ENCODE results near the gene KIAA1328.

Gene KIAA1328

DNA sequence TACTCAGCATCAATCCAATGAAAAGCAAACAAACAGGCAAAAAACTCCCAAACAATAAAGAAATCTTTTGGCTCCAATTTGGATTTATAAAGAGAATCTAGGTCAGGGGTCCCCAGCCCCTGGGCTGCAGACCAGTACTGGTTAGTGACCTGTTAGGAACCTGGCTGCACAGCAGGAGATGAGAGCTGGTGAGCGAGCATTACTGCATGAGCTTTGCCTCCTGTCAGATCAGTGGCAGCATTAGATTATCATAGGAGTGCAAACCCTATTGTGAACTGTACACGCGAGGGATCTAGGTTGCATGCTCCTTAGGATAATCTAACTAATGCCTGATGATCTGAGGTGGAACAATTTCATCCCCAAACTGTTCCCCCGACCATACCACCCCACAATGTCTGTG, 102.2 kb downstream of the KIAA1328 start:
- no peak overlapping the region for H3K4me3 ChIP-seq (ENCODE audit: low read length)
- no peaks in the 10 kb centered on the region for H3K27me3 ChIP-seq (ENCODE audit: control insufficient read depth, insufficient read depth, low read length)
- H3K36me3 ChIP-seq (ENCODE audit: control insufficient read depth, insufficient read depth, low read length): no peaks in the 10 kb centered on the region
- H3K9ac ChIP-seq (ENCODE audit: low read length): no peak overlapping the region
- H3K4me1 ChIP-seq (ENCODE audit: control insufficient read depth, insufficient read depth, low read length): no peaks in the 10 kb centered on the region
- H3K27ac ChIP-seq (ENCODE audit: low read depth, low read length): no peak overlapping the region

DNA sequence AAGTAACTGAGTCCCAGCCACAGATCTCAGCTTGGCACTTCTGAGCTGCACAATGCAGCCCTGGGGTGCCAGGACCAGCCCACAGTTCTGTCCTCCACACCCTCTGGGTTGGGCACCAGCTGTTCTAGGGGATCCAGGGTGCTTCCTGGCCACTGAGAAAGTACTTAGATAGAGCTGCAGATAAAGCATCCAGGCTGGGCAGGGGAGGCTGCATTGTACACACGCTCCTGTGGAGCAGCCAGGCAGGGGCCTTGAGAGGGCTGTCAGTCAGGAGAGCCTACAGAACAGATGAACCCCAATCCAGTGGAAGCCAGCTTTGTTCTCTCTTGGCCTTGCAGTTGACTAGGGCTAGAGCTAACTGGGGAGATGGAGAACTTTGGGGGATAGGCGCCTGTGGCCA, 104.6 kb downstream of the KIAA1328 start:
- Histone ChIP-seq H3K27me3 (ENCODE audit: control insufficient read depth, insufficient read depth, low read length) (no peaks in the 10 kb centered on the region), H3K9ac (ENCODE audit: low read length) (no peak overlapping the region), H3K4me3 (ENCODE audit: low read length) (no peak overlapping the region), H3K36me3 (ENCODE audit: control insufficient read depth, insufficient read depth, low read length) (no peaks in the 10 kb centered on the region), H3K27ac (ENCODE audit: low read depth, low read length) (no peak overlapping the region), H3K4me1 (ENCODE audit: control insufficient read depth, insufficient read depth, low read length) (no peaks in the 10 kb centered on the region)

GRCh38 chr18:36934884-36935283, 106.0 kb downstream of the KIAA1328 start:
- H3K36me3 ChIP-seq (ENCODE audit: control insufficient read depth, insufficient read depth, low read length): no peaks in the 10 kb centered on the region
- no peaks in the 10 kb centered on the region for H3K4me1 ChIP-seq (ENCODE audit: control insufficient read depth, insufficient read depth, low read length)
- H3K27me3 ChIP-seq (ENCODE audit: control insufficient read depth, insufficient read depth, low read length): no peaks in the 10 kb centered on the region
- no peak overlapping the region for H3K27ac ChIP-seq (ENCODE audit: low read depth, low read length)
- H3K4me3 ChIP-seq (ENCODE audit: low read length): no peak overlapping the region
- no peak overlapping the region for H3K9ac ChIP-seq (ENCODE audit: low read length)

DNA sequence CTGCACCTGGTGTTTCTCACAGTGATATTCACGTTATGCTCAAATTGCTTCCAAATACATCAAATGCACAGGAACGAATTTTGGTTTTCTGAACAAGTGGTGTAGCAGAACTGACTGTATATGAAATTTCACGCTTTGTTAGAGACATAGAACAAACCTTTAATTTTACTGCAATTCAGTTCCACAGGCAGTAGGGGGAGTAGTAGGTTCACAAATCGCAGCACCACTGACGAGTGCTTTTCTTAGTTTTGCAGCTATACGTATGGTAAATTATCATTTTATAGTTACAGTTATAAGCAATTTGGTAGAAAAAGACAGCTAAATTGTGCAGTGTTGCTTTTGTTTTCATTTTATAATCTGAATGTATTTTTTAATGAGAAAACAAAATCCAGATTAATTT, 113.3 kb downstream of the KIAA1328 start:
- no peaks in the 10 kb centered on the region for H3K36me3 ChIP-seq (ENCODE audit: control insufficient read depth, insufficient read depth, low read length)
- no peak overlapping the region for H3K27ac ChIP-seq (ENCODE audit: low read depth, low read length)
- no peak overlapping the region for H3K4me3 ChIP-seq (ENCODE audit: low read length)
- no peak overlapping the region for H3K9ac ChIP-seq (ENCODE audit: low read length)
- H3K4me1 ChIP-seq (ENCODE audit: control insufficient read depth, insufficient read depth, low read length): no peaks in the 10 kb centered on the region
- no peaks in the 10 kb centered on the region for H3K27me3 ChIP-seq (ENCODE audit: control insufficient read depth, insufficient read depth, low read length)

- Histone ChIP-seq H3K36me3 (ENCODE audit: control insufficient read depth, insufficient read depth, low read length) (no peaks in the 10 kb centered on the region), H3K9ac (ENCODE audit: low read length) (no peak overlapping the region), H3K27me3 (ENCODE audit: control insufficient read depth, insufficient read depth, low read length) (no peaks in the 10 kb centered on the region), H3K4me1 (ENCODE audit: control insufficient read depth, insufficient read depth, low read length) (no peaks in the 10 kb centered on the region), H3K4me3 (ENCODE audit: low read length) (no peak overlapping the region), H3K27ac (ENCODE audit: low read depth, low read length) (no peak overlapping the region)
These were observed 119.0 kb downstream of the KIAA1328 start for GRCh38 chr18:36947820-36948348.

DNA sequence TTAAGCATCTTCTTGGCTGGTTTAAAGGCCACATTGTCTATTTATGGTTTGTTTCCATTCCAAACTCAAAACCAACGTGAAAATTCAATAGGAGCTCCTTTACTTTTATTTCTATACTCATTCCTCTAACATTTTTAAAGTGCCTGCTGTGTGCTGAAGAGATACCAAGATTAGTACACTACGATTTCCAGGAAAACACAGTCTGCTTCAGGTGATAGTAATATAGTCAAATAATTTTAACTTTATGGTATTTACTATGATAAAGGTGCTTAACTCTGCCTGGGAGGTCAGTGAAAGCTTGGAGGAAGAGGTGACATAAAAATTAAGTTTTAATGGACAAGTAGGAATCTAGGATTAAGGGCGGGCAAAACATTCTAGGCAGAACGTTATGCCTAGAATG, 121.4 kb downstream of the KIAA1328 start:
- H3K27me3 ChIP-seq (ENCODE audit: control insufficient read depth, insufficient read depth, low read length): no peaks in the 10 kb centered on the region
- no peak overlapping the region for H3K27ac ChIP-seq (ENCODE audit: low read depth, low read length)
- H3K36me3 ChIP-seq (ENCODE audit: control insufficient read depth, insufficient read depth, low read length): no peaks in the 10 kb centered on the region
- no peak overlapping the region for H3K9ac ChIP-seq (ENCODE audit: low read length)
- no peak overlapping the region for H3K4me3 ChIP-seq (ENCODE audit: low read length)
- no peaks in the 10 kb centered on the region for H3K4me1 ChIP-seq (ENCODE audit: control insufficient read depth, insufficient read depth, low read length)

GRCh38 chr18:36950960-36951359, 122.0 kb downstream of the KIAA1328 start:
- H3K4me3 ChIP-seq (ENCODE audit: low read length): no peak overlapping the region

DNA sequence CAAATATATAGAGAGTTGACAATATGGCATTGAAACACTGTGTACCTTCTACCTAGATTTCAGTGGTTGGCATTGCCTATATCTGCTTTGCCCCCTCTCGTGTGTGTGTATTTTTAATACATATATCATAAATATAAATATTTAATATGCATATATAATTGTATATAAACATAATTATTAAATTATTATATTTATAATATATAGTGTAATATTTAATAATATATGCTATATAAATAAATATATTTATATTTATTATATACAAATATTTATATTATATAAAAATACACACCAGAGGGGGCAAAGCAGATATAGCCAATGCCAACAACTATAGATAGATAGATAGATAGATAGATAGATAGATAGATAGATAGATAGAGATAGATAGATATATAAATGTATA, 124.1 kb downstream of the KIAA1328 start:
- H3K27ac ChIP-seq (ENCODE audit: low read depth, low read length): no peak overlapping the region
- no peaks in the 10 kb centered on the region for H3K4me1 ChIP-seq (ENCODE audit: control insufficient read depth, insufficient read depth, low read length)
- no peak overlapping the region for H3K9ac ChIP-seq (ENCODE audit: low read length)
- no peaks in the 10 kb centered on the region for H3K36me3 ChIP-seq (ENCODE audit: control insufficient read depth, insufficient read depth, low read length)
- H3K4me3 ChIP-seq (ENCODE audit: low read length): no peak overlapping the region
- H3K27me3 ChIP-seq (ENCODE audit: control insufficient read depth, insufficient read depth, low read length): no peaks in the 10 kb centered on the region

More at GRCh38 chr18:36950960-36951359, 122.0 kb downstream of the KIAA1328 start:
- Histone ChIP-seq H3K36me3 (ENCODE audit: control insufficient read depth, insufficient read depth, low read length) (no peaks in the 10 kb centered on the region), H3K9ac (ENCODE audit: low read length) (no peak overlapping the region), H3K4me1 (ENCODE audit: control insufficient read depth, insufficient read depth, low read length) (no peaks in the 10 kb centered on the region), H3K27me3 (ENCODE audit: control insufficient read depth, insufficient read depth, low read length) (no peaks in the 10 kb centered on the region), H3K27ac (ENCODE audit: low read depth, low read length) (no peak overlapping the region)

DNA sequence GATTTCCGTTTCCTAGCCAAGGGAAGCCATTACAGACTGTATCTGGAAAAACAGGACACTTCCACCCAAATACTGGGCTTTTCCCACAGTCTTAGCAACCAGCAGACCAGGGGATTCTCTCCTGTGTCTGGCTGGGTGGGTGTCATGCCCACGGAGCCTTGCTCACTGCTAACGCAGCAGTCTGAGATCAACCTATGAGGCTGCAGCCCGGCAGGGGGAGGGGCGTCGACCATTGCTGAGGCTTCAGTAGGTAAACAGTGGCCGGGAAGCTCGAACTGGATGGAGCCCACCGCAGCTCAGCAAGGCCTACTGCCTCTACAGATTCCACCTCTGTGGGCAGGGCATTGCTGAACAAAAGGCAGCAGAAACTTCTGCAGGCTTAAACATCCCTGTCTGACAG, 131.1 kb downstream of the KIAA1328 start:
- H3K27ac ChIP-seq (ENCODE audit: low read depth, low read length): no peak overlapping the region
- H3K4me3 ChIP-seq (ENCODE audit: low read length): no peak overlapping the region
- no peaks in the 10 kb centered on the region for H3K36me3 ChIP-seq (ENCODE audit: control insufficient read depth, insufficient read depth, low read length)
- no peaks in the 10 kb centered on the region for H3K4me1 ChIP-seq (ENCODE audit: control insufficient read depth, insufficient read depth, low read length)
- no peak overlapping the region for H3K9ac ChIP-seq (ENCODE audit: low read length)
- H3K27me3 ChIP-seq (ENCODE audit: control insufficient read depth, insufficient read depth, low read length): no peaks in the 10 kb centered on the region

DNA sequence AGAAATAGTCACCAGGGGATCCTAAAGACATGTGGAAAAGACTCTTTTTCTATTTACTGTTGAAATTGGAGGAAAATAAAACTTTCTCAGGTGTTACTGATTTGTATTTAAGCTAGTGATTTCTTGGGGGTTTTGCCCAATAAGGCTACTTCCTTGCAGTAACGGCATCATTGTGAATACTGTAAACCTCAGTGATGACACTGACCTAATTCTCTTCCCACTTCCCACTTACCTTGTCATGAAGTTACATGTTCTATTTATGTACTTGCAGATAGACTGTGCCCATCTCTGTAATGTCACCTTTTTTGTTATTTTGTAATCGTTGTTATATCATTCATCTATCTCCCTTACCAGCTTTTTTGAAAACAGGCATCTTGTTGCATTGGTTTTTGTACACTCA, 134.5 kb downstream of the KIAA1328 start:
- no peak overlapping the region for H3K9ac ChIP-seq (ENCODE audit: low read length)
- no peaks in the 10 kb centered on the region for H3K36me3 ChIP-seq (ENCODE audit: control insufficient read depth, insufficient read depth, low read length)
- no peak overlapping the region for H3K27ac ChIP-seq (ENCODE audit: low read depth, low read length)
- no peaks in the 10 kb centered on the region for H3K27me3 ChIP-seq (ENCODE audit: control insufficient read depth, insufficient read depth, low read length)
- no peaks in the 10 kb centered on the region for H3K4me1 ChIP-seq (ENCODE audit: control insufficient read depth, insufficient read depth, low read length)
- no peak overlapping the region for H3K4me3 ChIP-seq (ENCODE audit: low read length)

GRCh38 chr18:36974686-36975085, 145.8 kb downstream of the KIAA1328 start:
- H3K27ac ChIP-seq (ENCODE audit: low read depth, low read length): no peak overlapping the region
- no peaks in the 10 kb centered on the region for H3K4me1 ChIP-seq (ENCODE audit: control insufficient read depth, insufficient read depth, low read length)
- no peaks in the 10 kb centered on the region for H3K36me3 ChIP-seq (ENCODE audit: control insufficient read depth, insufficient read depth, low read length)
- no peaks in the 10 kb centered on the region for H3K27me3 ChIP-seq (ENCODE audit: control insufficient read depth, insufficient read depth, low read length)
- H3K4me3 ChIP-seq (ENCODE audit: low read length): no peak overlapping the region
- no peak overlapping the region for H3K9ac ChIP-seq (ENCODE audit: low read length)

GRCh38 chr18:36977121-36977520, 148.2 kb downstream of the KIAA1328 start:
- no peak overlapping the region for H3K9ac ChIP-seq (ENCODE audit: low read length)
- H3K27ac ChIP-seq (ENCODE audit: low read depth, low read length): no peak overlapping the region
- H3K4me3 ChIP-seq (ENCODE audit: low read length): no peak overlapping the region
- no peaks in the 10 kb centered on the region for H3K27me3 ChIP-seq (ENCODE audit: control insufficient read depth, insufficient read depth, low read length)
- H3K4me1 ChIP-seq (ENCODE audit: control insufficient read depth, insufficient read depth, low read length): no peaks in the 10 kb centered on the region
- H3K36me3 ChIP-seq (ENCODE audit: control insufficient read depth, insufficient read depth, low read length): no peaks in the 10 kb centered on the region

DNA sequence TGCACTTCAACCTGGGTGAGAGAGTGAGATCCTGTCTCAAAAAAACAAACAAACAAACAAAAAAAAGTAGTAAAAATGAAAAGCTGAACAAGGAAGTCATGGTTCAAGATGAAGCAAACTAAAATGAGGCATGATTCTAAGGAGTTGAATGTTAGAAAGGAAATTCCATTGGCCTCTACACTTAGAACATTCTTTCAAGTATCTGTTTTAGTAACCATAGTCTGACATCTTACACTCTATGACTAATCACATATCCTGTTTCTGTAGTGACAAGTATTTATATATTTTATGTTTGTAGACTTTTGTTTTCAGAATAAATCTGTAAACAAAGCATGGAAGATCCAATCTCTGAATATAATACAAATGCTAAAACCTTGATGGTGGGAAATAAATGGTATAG, 164.1 kb downstream of the KIAA1328 start:
- no peak overlapping the region for H3K27ac ChIP-seq (ENCODE audit: low read depth, low read length)

More for the DNA sequence above, 164.1 kb downstream of the KIAA1328 start:
- H3K4me1 ChIP-seq (ENCODE audit: control insufficient read depth, insufficient read depth, low read length): no peaks in the 10 kb centered on the region
- H3K9ac ChIP-seq (ENCODE audit: low read length): no peak overlapping the region
- no peaks in the 10 kb centered on the region for H3K36me3 ChIP-seq (ENCODE audit: control insufficient read depth, insufficient read depth, low read length)
- H3K4me3 ChIP-seq (ENCODE audit: low read length): no peak overlapping the region
- no peaks in the 10 kb centered on the region for H3K27me3 ChIP-seq (ENCODE audit: control insufficient read depth, insufficient read depth, low read length)
